ENCODE measurements around the gene GLA. TPM values are rescaled to one million over a fixed set of nuclear protein-coding genes. Genes with fewer than 3 reads are reported as not detected.

The GLA gene
- total and polyA plus RNA-seq, 9 of the 15 experiments (the other 6 are each of a cell fraction or from before 2014, with no cell fraction given), result 41.7 to 146 (median 73.8) TPM

DNA sequence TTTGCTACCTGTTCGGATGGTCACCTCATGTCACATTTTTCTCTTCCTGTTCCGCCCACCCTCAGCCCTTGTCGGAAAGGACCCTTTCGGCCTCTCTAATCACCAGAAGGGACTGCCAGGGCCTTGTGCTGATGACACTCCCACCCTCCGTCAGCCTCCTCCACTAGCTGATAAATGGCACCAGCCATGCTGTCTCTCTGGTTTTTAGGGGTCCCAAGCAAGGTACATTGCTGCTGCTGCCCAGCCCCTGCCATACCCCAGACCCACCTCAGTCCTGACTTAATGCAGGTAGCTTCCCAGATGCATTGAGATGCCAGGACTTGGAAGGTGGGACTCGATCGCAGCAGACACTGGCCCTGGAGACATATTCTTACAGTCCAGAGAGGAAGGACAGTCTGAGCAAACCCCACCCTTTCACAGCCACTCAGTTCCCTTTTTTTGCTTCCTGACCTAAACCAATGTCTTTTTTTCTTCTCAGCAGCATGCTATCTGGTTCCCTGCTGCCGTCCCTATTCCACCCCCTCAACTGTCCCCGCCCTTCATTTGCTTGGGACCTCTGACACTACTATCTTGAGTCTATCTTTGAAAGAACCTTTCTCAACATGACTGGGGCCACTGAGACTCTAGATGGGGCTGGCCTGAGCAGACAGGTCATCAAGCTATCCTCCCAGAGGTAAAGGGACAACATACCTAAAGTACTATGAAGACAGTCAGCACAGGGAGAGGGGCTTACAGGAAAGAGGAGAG lies 21.8 kb downstream of the GLA start, which contains the start of gene BTK (continued):
- TF ChIP-seq, protein P1, sequence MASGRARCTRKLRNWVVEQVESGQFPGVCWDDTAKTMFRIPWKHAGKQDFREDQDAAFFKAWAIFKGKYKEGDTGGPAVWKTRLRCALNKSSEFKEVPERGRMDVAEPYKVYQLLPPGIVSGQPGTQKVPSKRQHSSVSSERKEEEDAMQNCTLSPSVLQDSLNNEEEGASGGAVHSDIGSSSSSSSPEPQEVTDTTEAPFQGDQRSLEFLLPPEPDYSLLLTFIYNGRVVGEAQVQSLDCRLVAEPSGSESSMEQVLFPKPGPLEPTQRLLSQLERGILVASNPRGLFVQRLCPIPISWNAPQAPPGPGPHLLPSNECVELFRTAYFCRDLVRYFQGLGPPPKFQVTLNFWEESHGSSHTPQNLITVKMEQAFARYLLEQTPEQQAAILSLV (tag; IDR thresholded peaks at IDR 0.05), result no peak
- no peak for TF ChIP-seq PHF21A (IDR thresholded peaks at IDR 0.05; ENCODE audit: borderline replicate concordance, low read depth)
- TF ChIP-seq POLR2A (conservative IDR thresholded peaks at IDR 0.05), result peak; percentile 81
- TF ChIP-seq FOXP1 (CRISPR knock-in tag; IDR thresholded peaks at IDR 0.05), result no peak
- TF ChIP-seq, protein P2, sequence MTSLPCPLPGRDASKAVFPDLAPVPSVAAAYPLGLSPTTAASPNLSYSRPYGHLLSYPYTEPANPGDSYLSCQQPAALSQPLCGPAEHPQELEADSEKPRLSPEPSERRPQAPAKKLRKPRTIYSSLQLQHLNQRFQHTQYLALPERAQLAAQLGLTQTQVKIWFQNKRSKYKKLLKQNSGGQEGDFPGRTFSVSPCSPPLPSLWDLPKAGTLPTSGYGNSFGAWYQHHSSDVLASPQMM (CRISPR knock-in tag; IDR thresholded peaks at IDR 0.05), result no peak
- 0 out of 4 replicates have a peak, but pooled peaks of 1 of the 2 experiments have one; percentile 43 for TF ChIP-seq FOXK2 (conservative IDR thresholded peaks at IDR 0.05 in 1 of 2, IDR thresholded peaks at IDR 0.05 in 1 of 2; ENCODE audit: low read depth in 2 of 2)
- TF ChIP-seq THRB (CRISPR knock-in tag; conservative IDR thresholded peaks at IDR 0.05), result no peak
- TF ChIP-seq SMARCE1 (IDR thresholded peaks at IDR 0.05), result peak; percentile 57; the same call in 1 of the 2 replicates
- TF ChIP-seq ATF7 (IDR thresholded peaks at IDR 0.05), result peak; percentile 45; the same call in 1 of the 2 replicates
- no peak for TF ChIP-seq USF1 (CRISPR knock-in tag; IDR thresholded peaks at IDR 0.05)
- TF ChIP-seq ZBTB11 (CRISPR knock-in tag; IDR thresholded peaks at IDR 0.05), result no peak
- no peak for TF ChIP-seq NUFIP1 (IDR thresholded peaks at IDR 0.05; ENCODE audit: partially characterized antibody)
- no peak for TF ChIP-seq HIVEP1 (CRISPR knock-in tag; IDR thresholded peaks at IDR 0.05)
- TF ChIP-seq PTTG1 (tag; IDR thresholded peaks at IDR 0.05; ENCODE audit: low read depth), result no peak
- TF ChIP-seq, protein P3, sequence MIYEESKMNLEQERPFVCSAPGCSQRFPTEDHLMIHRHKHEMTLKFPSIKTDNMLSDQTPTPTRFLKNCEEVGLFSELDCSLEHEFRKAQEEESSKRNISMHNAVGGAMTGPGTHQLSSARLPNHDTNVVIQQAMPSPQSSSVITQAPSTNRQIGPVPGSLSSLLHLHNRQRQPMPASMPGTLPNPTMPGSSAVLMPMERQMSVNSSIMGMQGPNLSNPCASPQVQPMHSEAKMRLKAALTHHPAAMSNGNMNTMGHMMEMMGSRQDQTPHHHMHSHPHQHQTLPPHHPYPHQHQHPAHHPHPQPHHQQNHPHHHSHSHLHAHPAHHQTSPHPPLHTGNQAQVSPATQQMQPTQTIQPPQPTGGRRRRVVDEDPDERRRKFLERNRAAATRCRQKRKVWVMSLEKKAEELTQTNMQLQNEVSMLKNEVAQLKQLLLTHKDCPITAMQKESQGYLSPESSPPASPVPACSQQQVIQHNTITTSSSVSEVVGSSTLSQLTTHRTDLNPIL (CRISPR knock-in tag; IDR thresholded peaks at IDR 0.05), result no peak
- TF ChIP-seq MLX (CRISPR knock-in tag; conservative IDR thresholded peaks at IDR 0.05), result no peak
- TF ChIP-seq PTRF (tag; IDR thresholded peaks at IDR 0.05), result no peak

Data from K562 (cell line).